ENCODE results near the gene KCND3. TPM values are rescaled to one million over a fixed set of nuclear protein-coding genes. Genes with fewer than 3 reads are reported as not detected.

KCND3 gene
- polyA plus RNA-seq, 1 donor: 2.1 TPM

DNA sequence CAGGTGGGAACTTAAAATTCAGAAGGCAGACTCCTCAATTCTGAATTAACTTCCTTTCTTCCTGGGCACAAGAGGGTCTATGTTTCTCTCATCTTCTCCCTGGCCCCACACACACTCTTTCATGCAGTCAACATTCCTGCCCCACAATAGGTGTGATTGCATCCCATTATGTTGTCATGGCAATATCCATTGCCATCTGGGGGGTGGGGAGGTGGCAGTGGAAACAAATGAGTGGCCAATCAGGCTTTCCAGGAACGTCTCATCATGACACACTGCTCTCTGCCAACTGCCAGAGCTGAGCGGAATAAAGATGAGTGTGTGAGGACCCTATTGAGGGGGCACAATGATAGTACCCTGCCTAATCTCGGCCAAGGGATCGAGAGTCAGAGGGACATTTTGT lies 80.4 kb downstream of the KCND3 start:
- no peak for DNase-seq

DNA sequence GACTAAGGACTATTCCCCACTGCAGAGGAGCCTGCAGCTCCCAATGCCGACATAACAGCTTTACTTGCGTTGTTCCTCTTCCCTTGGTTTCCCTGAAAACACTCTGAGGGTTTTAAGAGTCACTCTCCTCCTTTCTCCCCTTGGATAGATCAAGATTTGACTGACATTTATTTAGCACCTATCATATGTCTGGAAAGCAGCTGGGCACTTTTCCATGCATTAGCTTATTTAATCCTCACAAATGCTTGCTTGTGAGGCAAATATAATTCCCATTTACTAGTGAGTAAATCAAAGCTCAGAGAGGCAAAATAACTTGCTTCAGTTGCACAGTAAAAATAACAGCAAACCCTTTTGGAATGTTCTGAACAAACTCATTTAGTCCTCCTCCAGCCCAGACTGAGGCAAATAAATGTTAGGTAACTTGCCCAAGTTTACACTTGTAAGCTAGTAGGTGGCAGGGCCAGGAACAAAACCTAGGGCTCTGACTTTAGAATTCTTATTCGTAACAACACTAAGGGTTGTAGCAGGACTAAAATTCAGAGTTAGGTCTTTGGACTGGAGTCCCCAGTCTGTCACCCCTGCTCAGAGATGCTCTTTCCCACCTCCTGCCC lies 81.4 kb downstream of the KCND3 start:
- DNase-seq: no peak

DNA sequence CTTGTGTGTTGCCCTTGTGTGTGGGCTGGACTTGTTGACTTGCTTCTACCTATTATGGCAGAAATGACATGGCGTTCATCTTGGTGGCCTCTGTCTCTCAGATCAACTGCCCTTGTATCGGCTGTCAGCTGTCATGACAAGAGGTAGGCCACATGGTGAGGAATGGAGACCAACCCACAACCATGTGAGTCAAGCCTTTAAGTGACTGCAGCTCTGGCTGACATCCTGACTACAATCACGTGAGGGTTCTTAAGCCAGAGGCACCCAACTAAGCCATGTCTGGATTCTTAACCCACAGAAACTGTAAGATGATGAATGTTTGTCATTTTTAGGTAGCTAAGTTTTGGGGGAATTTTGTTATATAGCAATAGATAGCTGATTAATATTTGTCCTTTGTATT lies 82.1 kb downstream of the KCND3 start:
- DNase-seq: no peak

DNA sequence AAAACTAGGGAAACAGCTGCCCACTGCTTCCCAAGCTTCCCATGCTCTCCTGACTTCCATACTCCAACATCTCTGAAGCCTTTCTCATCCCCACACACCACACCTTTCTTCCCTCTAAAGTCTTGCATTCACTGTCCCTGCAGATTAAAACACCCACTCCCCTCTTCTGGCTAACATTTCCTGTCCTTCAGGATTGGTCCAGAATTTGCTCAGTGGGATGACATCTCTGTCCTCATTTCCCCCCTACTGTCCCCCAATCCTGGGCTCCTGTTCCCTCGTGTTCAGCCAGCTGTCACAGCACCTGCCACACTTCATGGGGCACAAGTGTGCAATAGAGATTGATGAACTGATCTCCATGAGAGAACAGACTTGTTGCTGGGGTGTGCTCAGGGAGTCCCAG lies 82.7 kb downstream of the KCND3 start:
- DNase-seq: no peak

DNA sequence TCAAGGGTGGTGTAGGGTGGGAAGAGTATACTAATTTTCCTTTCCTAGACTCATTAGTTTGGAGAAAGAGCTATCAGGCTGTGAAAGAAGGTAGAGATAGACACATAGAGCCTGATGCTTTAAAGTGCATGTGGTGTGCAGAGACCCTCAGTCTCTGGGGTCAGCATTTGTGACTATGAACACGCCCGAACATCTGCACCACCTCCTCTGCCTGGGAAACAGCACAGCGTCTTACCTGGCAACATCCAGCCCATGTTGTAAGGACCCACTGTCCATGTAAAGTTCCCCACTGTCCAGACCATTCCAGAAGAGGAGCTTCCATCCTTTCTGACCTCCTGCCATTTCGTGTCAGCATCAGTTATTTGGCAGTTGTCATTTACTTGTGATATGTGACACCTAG lies 83.4 kb downstream of the KCND3 start:
- no peak for DNase-seq

DNA sequence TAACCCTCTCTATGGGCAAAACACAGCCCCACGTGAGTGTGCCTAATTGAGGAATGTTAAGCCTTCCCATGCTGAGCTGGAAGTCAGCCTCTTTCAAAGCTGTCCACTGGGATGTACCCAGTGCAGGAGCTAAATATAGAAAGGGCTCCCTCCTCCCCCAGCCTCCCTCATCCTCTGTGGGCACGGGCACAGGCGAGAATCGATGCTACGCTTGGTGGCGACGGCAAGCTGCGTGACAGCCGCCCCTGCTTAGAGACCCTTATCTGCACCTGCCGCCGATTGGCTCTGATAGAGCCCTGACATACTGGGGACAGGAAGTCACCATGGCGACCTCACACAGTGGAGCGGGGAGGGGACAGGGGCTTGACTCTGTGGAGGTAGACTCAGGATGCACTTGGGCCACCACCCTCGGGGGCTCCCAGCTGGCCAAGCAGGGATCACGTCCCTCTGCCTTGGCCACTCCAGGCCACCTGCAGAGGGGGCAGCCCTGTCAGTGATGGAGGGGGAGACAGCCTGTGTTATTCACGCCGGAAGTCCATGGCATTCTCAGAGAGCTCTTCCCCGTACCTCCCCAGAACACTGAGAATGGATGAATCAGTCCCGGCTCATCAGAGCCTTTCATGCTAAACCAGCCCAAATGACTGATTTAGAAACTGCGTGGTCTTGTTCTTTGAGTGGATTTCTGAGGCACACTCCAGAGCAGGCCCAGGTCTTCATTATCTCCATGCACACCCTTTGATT lies 84.8 kb downstream of the KCND3 start:
- DNase-seq: no peak

DNA sequence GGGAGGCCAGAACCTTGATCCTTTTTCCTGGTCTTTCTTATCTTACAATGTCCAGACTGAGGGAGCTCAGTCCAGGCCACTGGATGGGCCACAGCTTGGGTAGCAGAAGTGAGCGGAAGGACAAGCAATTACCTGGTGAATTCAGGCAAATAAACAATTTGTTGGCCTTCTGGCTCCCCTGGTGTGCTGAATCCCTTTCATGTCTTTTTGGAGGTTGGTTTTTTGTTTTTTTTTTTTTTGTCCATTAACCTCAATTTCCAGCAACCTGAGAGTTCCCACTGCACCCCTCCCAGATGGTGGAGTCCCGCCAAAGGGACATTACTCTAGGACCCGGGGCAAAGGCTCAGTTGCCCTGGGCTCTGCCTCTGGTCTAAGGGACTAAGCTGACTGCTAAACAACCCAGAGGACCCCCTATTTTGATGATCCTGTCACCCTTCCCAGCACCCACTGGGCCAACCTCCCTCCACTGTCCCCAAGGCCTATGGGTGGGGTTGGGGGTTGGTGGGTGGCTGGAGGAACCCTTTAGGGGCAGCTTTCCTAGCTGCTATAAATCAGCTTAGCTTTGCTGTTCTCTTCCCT lies 85.5 kb downstream of the KCND3 start:
- no peak for DNase-seq

DNA sequence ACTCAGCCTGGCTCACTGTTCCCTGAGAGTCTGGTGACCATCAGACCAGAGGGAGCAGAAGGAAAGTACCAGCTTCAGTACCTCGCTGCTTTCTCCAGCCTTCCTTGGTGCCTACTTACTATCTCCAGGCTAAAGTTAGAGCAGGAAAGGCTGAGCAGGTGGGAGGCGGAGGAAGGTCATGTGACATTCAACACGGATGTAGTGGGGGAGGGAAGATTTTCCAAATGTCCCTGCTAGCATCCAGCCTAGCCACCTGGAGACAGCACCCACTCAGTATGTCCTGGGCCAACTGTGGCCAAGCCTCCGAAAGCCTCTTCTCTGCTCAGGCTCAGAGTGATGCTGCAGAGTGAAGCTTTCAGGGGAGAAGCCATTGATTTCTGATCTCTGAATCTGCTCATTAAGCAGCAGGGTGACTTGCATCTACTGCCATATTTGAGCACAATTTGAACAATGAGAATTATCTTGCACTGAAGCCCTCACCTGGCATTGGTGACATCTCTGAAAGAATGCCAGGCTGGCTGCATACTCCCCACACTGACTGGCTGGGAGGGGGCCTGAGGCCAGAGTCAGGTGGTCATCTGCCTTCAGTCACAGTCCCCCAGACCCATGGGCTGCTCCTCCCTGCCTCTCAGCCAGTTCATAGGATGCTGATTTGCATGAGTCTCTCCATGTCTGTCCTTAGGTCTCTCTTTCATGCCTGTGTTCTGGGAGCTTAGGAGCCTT lies 86.2 kb downstream of the KCND3 start:
- no peak for DNase-seq

DNA sequence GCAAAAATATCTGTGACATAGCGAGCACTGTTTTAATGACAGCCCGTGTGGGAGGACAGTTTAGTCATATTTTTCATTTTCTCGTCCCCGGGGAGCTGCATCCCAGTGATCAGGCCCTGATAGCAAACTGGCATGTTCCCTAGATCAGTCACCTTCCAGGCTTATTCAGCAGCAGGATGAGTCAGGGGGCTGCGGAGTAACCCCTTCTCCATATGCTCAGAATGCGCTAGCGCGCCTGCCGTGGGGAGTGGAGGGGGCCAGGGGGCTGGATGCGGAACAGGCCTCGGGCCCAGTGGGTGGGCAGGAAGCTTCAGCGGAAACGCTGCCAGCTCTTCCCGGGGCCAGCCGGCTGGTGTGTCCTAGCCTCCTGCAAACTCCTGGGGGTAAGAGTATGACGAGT lies 94.0 kb downstream of the KCND3 start:
- DNase-seq: no peak

DNA sequence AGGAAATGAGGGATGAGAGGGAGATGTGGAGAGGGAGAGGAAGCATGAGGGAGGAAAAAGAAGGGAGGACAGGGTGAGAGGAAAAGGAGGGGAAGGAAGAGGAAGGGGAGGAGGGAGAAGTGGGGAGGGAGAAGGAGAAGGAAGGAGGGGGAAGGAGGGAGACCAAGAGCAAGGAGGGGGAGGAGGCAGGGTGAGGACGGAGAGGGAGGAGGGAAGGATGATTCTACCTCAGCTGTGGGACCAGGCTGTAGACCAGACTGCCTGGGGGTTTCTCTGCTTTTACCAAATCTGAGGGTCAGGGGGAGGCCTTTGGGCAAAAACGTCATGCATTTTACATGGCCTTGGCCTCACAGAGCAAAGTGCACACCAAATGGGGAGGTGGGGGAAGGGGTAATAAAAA lies 94.5 kb downstream of the KCND3 start:
- DNase-seq: no peak

DNA sequence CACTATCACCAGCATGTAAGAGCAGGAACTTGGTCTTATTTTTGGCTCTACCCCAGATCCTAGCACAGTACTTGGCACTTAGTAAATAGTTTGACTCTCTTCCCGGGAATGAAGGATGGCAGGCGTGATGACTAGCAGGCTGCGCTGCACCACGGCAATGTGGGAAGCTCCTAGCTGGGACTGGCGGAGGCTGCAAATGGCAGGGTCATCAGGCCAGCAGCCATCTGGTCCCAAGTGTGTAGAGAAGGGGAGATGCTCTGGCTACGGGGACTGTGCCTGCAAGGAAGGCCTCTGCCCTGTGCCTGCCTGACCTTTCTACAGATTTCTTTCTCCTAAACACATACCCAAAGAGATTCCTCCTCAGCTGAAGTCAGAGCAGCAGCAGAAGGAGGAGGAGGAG lies 95.0 kb downstream of the KCND3 start:
- no peak for DNase-seq

DNA sequence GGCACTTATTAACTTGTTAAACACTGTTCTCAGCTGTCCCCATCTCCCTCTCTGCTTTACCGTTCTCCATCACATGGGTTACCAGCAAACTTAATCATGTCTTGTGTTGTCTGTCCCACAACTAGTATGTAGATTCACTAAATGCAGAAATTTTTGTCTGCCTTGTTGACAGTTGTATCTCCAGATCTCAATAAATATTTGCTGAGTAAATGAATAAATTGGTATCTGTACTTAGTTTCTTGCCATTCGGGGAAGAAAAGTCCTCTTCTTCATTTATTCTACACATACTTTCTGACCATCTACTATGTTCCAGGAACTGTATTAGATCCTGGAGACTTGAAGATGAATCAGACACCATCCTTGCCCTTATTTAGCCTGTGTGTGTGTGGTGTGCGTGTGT lies 97.9 kb downstream of the KCND3 start:
- no peak for DNase-seq

DNA sequence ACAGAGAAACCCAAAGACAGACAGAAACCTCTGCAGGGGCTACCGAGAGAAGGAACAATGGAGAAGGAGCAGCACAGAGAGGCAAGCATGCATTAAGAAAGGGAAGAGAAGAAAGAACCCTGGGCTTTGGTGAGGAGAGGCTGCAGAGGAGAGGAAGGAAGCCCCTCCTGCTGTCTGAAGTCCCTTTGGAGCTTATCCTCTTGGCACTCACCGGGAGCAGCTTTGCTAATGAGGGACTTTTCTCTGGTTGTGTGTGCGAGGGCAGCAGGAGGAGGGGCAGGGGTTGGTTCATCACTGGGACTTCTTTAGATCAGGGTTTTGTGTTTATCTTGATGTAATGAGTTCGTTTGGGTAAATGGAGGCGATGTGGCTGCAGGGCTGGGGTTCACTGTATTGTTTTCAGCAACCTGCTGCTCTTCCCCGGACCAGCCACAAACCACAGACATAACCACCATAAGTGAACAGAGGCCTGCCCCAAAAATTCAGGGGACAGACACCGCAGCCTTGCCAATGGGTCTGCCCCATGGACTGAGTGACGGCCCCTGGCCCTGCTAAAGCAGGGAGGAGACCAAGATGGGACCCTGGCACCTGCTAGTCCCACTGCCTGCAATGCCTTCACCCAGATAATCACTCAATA lies 100.6 kb downstream of the KCND3 start:
- no peak for DNase-seq

DNA sequence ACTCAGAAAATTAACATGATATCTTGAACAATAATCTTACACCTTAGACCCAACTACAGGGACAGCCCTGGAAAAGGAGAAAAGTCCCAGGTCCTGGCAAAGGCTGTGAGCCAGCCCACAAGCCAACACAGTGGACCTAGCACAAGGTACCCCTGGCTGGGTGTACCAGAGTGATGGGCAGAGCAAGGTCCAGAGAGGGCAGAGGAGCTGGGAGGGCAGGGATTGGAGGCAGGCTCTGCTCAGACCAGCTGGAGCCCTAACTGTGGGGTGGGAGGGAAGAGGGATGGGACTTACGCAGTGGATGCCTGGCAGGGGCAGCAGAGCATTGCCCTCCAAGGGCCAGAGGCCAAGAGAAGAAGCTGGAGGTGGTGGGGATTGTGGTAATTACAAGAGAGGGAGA lies 101.6 kb downstream of the KCND3 start:
- DNase-seq: no peak

DNA sequence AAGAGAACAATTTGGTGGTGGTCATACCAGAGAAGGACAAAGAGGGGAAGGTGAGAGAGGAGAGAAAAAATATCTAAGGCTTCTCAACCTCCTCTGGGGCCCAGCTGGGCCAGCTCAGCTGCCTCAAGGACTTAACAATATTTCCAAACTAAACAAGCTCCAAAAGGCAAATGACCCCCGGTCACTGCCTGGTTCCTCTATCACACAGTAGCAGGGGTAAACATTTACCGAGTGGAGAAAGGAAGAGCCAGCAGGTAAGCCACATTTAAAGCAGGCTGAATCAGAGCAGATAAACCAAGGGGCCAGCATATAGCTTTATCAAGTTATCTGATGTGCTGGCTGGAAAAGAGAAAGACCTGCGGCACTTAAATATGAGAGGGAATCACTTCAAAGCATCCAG lies 102.1 kb downstream of the KCND3 start:
- DNase-seq: no peak

DNA sequence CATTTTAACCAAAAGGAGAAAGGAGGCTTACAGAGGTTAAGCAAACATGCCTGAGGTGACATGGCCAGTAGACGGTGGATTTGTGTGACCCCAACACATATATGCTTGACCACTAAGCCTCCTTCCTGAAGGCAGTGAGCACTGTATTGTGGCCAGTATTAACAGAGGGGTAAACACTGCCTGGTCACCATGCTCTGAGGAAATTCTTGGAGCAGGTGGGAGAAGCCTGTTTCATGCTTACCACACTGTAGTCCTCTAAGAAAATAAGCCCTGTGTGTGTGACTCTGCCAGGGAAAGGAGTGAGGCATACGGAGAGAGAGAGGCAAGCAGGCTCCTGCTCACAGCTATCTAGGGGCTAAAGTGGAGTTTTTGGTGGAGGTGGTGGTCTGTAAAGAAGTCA lies 102.7 kb downstream of the KCND3 start:
- DNase-seq: no peak

DNA sequence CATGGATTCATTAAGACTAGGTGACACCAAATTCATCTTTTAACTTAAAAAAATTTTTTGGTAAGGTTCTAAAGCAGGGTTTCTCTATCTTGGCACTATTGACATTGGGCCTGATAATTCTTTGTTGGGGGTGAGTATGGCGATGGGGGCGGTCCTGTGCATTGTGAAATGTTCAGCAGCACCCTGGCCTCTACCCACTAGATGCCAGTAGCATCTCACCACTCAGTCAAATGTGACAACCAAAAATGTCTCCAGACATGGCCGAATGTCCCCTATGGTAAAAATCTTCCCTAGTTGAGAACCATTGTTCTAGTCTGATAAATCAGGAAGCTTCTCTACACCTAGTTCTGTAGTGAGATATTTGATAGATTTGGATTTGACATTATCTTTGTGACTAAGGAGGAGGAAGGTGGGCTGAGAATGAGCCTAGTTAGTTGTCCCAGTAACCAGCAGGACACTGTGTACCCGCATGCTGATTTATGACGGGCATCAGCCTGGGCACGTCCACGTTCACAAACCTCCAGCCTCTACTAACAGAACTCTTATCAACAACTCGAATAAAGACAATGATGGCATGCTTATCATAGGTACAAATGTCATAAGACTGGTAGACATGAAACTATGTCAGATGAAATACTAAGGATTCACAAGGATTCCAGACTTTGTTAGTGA lies 104.6 kb downstream of the KCND3 start:
- no peak for DNase-seq

DNA sequence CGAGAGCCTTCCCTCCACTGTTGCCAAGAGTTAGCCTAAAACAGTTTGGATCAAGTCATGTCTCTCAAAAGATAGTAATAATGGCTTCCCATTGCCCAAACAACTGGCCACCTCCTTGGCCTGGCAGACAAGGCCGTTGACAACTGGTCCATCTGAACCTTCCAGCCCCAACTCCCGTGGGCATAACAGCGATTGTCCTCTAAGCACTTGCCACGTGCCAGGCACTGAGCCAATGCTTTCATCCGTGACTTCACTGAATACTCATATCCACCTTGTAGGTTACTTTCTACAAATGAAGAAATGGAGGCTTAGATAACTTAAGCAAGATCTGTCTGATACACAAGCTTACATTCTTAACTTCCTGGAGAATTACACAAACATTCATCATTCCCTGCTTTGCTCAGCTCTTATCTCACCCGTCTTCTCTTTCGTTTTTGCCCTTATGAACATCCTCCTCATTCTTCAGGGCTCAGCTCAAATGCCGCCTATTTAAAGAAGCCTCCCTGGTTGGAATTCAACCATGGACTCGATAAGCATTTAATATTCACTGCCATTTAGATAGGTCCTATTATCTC lies 106.4 kb downstream of the KCND3 start:
- DNase-seq: no peak

DNA sequence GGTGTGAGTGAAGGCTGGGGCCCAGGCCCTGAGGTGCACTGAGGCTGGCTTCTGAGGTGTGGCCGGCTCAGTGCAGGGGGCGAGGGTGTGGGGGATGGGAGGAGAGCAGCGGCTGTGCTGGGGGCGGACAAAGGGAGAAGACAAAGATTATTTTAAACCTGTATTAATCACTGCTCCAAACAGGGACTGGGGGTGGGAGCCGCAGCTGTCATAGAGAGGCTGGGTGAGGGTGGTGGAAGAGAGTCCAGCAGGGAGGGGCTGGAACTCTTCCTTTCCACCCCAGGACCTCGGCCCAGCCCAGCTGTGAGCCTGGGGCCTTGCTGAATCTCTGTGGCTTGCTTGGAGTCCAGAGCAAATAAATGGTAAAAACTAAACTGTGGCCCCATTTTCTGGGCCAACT lies 106.9 kb downstream of the KCND3 start:
- DNase-seq: no peak

DNA sequence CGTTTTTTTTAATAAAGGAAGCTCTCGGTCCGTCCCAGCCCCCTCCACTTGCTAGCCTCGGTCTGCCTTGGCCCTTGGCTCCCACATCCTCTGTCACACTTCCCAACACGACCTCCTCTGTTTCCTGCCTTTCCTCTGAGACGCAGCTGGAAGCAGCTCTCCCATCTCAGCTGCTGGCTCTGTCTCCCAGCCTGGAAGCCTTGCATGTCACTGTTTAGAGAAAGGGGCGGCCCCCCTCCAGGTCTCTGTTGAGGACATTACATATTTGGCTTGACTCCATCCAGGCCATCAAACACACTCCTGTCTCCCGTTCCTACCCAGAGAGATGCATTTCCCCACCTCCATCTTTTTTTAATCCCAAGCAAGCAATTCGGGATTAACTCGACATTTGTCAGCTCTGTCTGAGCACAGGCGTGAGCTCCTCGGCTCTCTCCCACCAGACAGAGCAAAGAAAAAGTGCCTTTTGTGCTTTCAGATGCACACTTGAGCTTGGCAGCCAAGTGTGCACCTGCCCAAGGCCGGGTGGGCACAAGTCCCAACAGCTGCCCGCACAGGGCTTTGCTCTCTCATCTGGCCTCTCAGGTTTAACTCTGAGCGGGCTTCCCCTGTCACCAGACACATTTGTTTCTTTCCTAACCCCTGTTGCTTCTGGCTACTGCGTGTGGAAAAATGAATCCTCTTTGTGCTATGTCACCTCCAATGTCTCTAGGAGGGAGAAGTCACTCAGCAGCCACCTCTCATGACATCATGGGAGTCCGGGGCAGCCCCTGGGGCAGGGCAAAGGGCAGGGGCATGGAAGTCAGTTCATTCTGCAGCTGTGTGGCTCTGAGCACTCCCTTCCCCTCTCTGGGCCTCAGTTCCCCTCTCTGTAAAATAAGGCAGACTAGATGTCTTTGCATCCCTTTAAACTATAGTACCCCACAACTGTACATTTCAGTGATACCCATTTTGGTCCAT lies 108.3 kb downstream of the KCND3 start:
- peak; percentile 58 for DNase-seq

DNA sequence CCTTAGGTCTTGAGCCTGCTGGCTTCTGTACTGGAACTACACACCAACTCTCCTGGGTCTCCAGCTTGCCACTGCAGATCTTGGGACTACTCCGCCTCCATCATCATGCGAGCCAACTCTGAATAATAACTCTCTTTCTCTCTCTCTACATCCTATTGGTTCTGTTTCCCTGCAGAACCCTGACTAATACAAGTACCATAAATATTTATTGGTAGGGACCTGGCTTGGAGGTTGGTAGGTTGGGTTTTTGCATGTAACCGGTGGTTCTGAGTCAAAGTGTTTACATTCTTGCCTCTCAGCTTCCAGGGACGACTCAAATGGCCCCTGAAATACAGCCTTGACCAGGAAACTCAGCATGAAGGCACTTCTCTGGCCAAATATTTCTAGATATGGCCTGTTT lies 110.4 kb downstream of the KCND3 start:
- DNase-seq: no peak

Data from hindlimb muscle (tissue), 1 donor.